ENCODE data around the gene FBLN1. TPM values are rescaled to one million over a fixed set of nuclear protein-coding genes. Genes with fewer than 3 reads are reported as not detected.

Gene FBLN1
- total and polyA plus RNA-seq, 2 experiments from 2014 or later: 137 to 304 TPM

- Histone ChIP-seq H3K36me3 (ENCODE audit: low read depth) (no peaks in the 10 kb centered on the region), H3K4me2 (ENCODE audit: unreplicated experiment) (no peak overlapping the region), H4K20me1 (ENCODE audit: insufficient read depth) (no peaks in the 10 kb centered on the region), H3K27ac (no peak overlapping the region), H3K27me3 (replicated peaks; ENCODE audit: insufficient read depth) (no peaks in the 10 kb centered on the region), H3K79me2 (ENCODE audit: insufficient read depth) (no peaks in the 10 kb centered on the region), H3K9ac (no peak overlapping the region), H3K4me3 (no peak overlapping the region), H3K9me2 (ENCODE audit: insufficient read depth) (no peaks in the 10 kb centered on the region), H3F3A (ENCODE audit: insufficient read depth) (no peaks in the 10 kb centered on the region), H3K4me1 (ENCODE audit: insufficient read depth) (no peaks in the 10 kb centered on the region), H2AFZ (no peak overlapping the region), H3K9me3 (ENCODE audit: low read depth) (no peaks in the 10 kb centered on the region)
- 85 to 87% methylated on average over 22 of the region's 22 CpGs for WGBS, 2 experiments (ENCODE audit: low coverage in 1 of 2, low lambda C conversion rate in 2 of 2, missing lambda C conversion rate in 2 of 2)
- no peak for DNase-seq
- TF ChIP-seq EZH2phosphoT487 (IDR thresholded peaks at IDR 0.05; ENCODE audit: insufficient read depth, low read depth): no peak
- no peak for TF ChIP-seq EZH2 (IDR thresholded peaks at IDR 0.05; ENCODE audit: insufficient read depth, poor library complexity, severe bottlenecking)
- in situ Hi-C loops (cut with MboI): no loop called here
Observed at GRCh38 chr22:45626198-45626651, 123.5 kb downstream of the FBLN1 start.

- Histone ChIP-seq H3K79me2 (ENCODE audit: insufficient read depth) (no peaks in the 10 kb centered on the region), H2AFZ (no peak overlapping the region), H3K9me2 (ENCODE audit: insufficient read depth) (no peaks in the 10 kb centered on the region), H3K9ac (no peak overlapping the region), H3K27me3 (replicated peaks; ENCODE audit: insufficient read depth) (peaks cover 7% of the 10 kb centered on the region; the same call in 1 of the 2 replicates), H3K4me1 (ENCODE audit: insufficient read depth) (no peaks in the 10 kb centered on the region), H3F3A (ENCODE audit: insufficient read depth) (no peaks in the 10 kb centered on the region), H3K4me3 (no peak overlapping the region), H3K9me3 (ENCODE audit: low read depth) (no peaks in the 10 kb centered on the region), H3K36me3 (ENCODE audit: low read depth) (no peaks in the 10 kb centered on the region), H4K20me1 (ENCODE audit: insufficient read depth) (no peaks in the 10 kb centered on the region), H3K4me2 (ENCODE audit: unreplicated experiment) (no peak overlapping the region), H3K27ac (no peak overlapping the region)
- TF ChIP-seq EZH2phosphoT487 (IDR thresholded peaks at IDR 0.05; ENCODE audit: insufficient read depth, low read depth) (no peak), EZH2 (IDR thresholded peaks at IDR 0.05; ENCODE audit: insufficient read depth, poor library complexity, severe bottlenecking) (no peak)
- WGBS, 2 experiments (ENCODE audit: low coverage in 1 of 2, low lambda C conversion rate in 2 of 2, missing lambda C conversion rate in 2 of 2): 90 to 91% methylated on average over 22 of the region's 22 CpGs
- in situ Hi-C loops (cut with MboI): no loop called here
- no peak for DNase-seq
Observed at GRCh38 chr22:45627489-45628233, 125.0 kb downstream of the FBLN1 start.

GRCh38 chr22:45628515-45628914 is 125.8 kb downstream of the FBLN1 start:
- TF ChIP-seq EZH2 (IDR thresholded peaks at IDR 0.05; ENCODE audit: insufficient read depth, poor library complexity, severe bottlenecking) (no peak), EZH2phosphoT487 (IDR thresholded peaks at IDR 0.05; ENCODE audit: insufficient read depth, low read depth) (no peak)
- Histone ChIP-seq H3K79me2 (ENCODE audit: insufficient read depth) (no peaks in the 10 kb centered on the region), H3K9ac (no peak overlapping the region), H3K27ac (no peak overlapping the region), H3F3A (ENCODE audit: insufficient read depth) (no peaks in the 10 kb centered on the region), H3K27me3 (replicated peaks; ENCODE audit: insufficient read depth) (peaks cover 7% of the 10 kb centered on the region; the same call in 1 of the 2 replicates), H3K9me3 (ENCODE audit: low read depth) (no peaks in the 10 kb centered on the region), H3K4me3 (no peak overlapping the region), H4K20me1 (ENCODE audit: insufficient read depth) (no peaks in the 10 kb centered on the region), H3K36me3 (ENCODE audit: low read depth) (no peaks in the 10 kb centered on the region), H3K9me2 (ENCODE audit: insufficient read depth) (no peaks in the 10 kb centered on the region), H2AFZ (no peak overlapping the region), H3K4me2 (ENCODE audit: unreplicated experiment) (no peak overlapping the region), H3K4me1 (ENCODE audit: insufficient read depth) (no peaks in the 10 kb centered on the region)
- in situ Hi-C loops (cut with MboI): no loop called here
- 76 to 77% methylated on average over 5 of the region's 5 CpGs for WGBS, 2 experiments (ENCODE audit: low coverage in 1 of 2, low lambda C conversion rate in 2 of 2, missing lambda C conversion rate in 2 of 2)
- no peak for DNase-seq

- H3K27me3 ChIP-seq (replicated peaks; ENCODE audit: insufficient read depth): peaks cover 7% of the 10 kb centered on the region; the same call in 1 of the 2 replicates
- H3K4me1 ChIP-seq (ENCODE audit: insufficient read depth): no peaks in the 10 kb centered on the region
- H3K4me2 ChIP-seq (ENCODE audit: unreplicated experiment): no peak overlapping the region
- 77 to 81% methylated on average over 14 to 15 of the region's 15 CpGs for WGBS, 2 experiments (ENCODE audit: low coverage in 1 of 2, low lambda C conversion rate in 2 of 2, missing lambda C conversion rate in 2 of 2)
- H3K79me2 ChIP-seq (ENCODE audit: insufficient read depth): no peaks in the 10 kb centered on the region
- H3F3A ChIP-seq (ENCODE audit: insufficient read depth): no peaks in the 10 kb centered on the region
- H2AFZ ChIP-seq: no peak overlapping the region
- H3K9me2 ChIP-seq (ENCODE audit: insufficient read depth): no peaks in the 10 kb centered on the region
- H4K20me1 ChIP-seq (ENCODE audit: insufficient read depth): no peaks in the 10 kb centered on the region
- no peak for DNase-seq
- no peaks in the 10 kb centered on the region for H3K36me3 ChIP-seq (ENCODE audit: low read depth)
- no peaks in the 10 kb centered on the region for H3K9me3 ChIP-seq (ENCODE audit: low read depth)
- in situ Hi-C loops (cut with MboI): no loop called here
- H3K4me3 ChIP-seq: no peak overlapping the region
- no peak overlapping the region for H3K27ac ChIP-seq
- H3K9ac ChIP-seq: no peak overlapping the region
- TF ChIP-seq EZH2phosphoT487 (IDR thresholded peaks at IDR 0.05; ENCODE audit: insufficient read depth, low read depth) (no peak), EZH2 (IDR thresholded peaks at IDR 0.05; ENCODE audit: insufficient read depth, poor library complexity, severe bottlenecking) (no peak)
Observed at GRCh38 chr22:45629469-45630089, 126.9 kb downstream of the FBLN1 start.

Data from GM23248 (cell line).